ENCODE measurements around the gene MISP.
A peak's percentile ranks its signal among the peaks of the same experiment; 100 is the strongest.

MISP gene

GRCh38 chr19:709196-709964 lies 41.5 kb upstream of the MISP start:
- H3K4me3 ChIP-seq (ENCODE audit: low read depth, low read length) = peak overlapping the region; percentile 27; the same call in 1 of the 2 replicates
- TF ChIP-seq, protein P1, sequence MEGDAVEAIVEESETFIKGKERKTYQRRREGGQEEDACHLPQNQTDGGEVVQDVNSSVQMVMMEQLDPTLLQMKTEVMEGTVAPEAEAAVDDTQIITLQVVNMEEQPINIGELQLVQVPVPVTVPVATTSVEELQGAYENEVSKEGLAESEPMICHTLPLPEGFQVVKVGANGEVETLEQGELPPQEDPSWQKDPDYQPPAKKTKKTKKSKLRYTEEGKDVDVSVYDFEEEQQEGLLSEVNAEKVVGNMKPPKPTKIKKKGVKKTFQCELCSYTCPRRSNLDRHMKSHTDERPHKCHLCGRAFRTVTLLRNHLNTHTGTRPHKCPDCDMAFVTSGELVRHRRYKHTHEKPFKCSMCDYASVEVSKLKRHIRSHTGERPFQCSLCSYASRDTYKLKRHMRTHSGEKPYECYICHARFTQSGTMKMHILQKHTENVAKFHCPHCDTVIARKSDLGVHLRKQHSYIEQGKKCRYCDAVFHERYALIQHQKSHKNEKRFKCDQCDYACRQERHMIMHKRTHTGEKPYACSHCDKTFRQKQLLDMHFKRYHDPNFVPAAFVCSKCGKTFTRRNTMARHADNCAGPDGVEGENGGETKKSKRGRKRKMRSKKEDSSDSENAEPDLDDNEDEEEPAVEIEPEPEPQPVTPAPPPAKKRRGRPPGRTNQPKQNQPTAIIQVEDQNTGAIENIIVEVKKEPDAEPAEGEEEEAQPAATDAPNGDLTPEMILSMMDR (IDR thresholded peaks at IDR 0.05; ENCODE audit: low read depth, low read length) = no peak

DNA sequence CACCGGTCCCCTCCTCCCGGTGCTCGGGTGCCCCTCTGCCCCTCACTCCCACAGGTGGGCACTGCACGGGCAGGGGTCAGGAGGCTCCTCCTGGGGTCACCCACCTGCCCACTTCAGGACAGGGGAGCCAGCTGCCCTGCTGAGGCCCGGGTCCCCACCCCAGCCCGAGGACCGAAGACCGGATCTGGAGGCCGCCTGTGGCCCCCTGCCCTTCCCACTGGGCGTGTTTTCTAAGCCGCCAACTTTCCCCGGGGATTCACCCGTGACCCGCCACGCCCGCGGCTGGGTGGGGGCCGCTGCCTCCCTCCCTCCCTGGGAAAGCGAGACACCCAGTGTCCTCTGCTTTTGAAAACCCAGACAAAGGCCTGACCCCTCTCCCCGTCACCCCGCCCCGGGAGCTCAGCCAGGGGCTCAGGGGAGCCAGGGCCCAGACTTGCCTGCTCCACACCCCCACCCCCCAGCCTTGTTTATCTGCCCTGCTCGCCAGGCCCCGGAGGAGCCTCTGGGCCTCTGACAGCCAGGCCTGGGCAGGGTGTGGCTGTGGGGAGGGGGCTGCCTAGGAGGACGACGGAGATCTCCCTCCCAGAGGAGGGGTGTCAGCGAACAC lies 40.8 kb upstream of the MISP start:
- TF ChIP-seq, protein P1 (IDR thresholded peaks at IDR 0.05; ENCODE audit: low read depth, low read length) = no peak
- no peak overlapping the region for H3K4me3 ChIP-seq (ENCODE audit: low read depth, low read length)

DNA sequence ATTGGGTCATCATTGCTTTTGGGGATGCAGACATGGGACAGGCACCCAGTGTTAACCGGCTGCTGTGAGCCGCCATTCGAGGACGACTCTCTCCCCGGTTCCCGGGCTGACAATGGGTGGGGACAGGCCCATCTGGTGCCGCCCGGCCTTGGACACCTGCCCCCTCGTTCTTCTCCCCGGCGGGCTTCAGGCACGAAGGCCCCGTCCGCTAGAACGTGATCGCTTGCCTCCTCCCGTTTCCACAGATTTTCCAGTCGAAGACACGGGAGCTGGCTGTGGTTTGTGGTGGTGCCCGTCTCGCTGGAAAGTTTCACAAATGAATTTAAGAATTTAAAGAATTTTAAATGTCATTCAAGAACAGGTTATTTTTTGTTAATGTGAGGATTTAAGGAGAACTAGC lies 40.1 kb upstream of the MISP start:
- no peak overlapping the region for H3K4me3 ChIP-seq (ENCODE audit: low read depth, low read length)
- TF ChIP-seq, protein P1 (IDR thresholded peaks at IDR 0.05; ENCODE audit: low read depth, low read length) = no peak

- H3K4me3 ChIP-seq (ENCODE audit: low read depth, low read length) = no peak overlapping the region
- TF ChIP-seq, protein P1 (IDR thresholded peaks at IDR 0.05; ENCODE audit: low read depth, low read length) = no peak
Observed at GRCh38 chr19:711254-711653, 39.7 kb upstream of the MISP start.

GRCh38 chr19:715347-715746 lies 35.6 kb upstream of the MISP start:
- TF ChIP-seq, protein P1 (IDR thresholded peaks at IDR 0.05; ENCODE audit: low read depth, low read length) = no peak
- no peak overlapping the region for H3K4me3 ChIP-seq (ENCODE audit: low read depth, low read length)

DNA sequence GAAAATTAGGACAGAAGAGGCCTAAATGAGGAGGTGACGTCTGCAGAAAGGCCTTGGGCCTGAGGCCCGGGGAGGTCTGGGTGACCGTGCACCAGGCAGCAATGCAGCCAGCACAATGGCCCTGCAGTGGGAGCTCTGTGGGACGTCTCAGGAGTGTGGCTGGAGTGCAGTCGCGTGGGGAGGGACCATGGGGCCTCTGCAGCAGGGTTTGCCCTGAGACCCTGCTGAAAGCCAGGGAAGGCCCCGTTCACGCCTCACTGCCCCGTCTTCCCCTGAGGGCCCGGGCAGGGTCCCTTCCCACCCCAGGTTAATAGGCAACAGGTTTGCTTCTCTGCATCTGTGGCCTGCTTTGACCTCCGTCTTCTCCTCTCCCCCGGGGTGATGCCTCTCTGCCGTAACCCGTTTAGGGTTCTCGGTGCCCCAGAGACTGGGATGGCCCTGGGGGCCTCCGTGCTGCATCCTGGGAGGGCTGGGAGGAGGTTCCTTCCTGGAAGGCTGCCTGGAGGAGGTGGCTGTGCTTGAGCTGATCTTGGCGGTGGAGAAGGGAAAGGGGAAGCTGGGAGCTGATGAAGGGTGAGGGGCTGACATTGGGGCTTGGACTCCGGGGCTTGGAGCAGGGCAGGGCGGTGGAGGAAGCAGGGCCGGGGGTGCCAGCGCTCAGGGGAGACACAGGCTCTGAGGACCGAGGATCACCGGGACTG lies 32.5 kb upstream of the MISP start:
- TF ChIP-seq, protein P1 (IDR thresholded peaks at IDR 0.05; ENCODE audit: low read depth, low read length) = no peak
- no peak overlapping the region for H3K4me3 ChIP-seq (ENCODE audit: low read depth, low read length)

Measured in WI38 (cell line).